Uterus (tissue), 2 donors: ENCODE results near the gene PARD3.

ENCODE experiments used
- POLR2A ChIP-seq, 2 donors: fragments of 450-650 bp; IDR thresholded peaks; one replicate each; pipeline ENCODE4 v1.6.1; 2016; ENCODE audit warnings: antibody characterized with exemption in 2 of 2, mild to moderate bottlenecking in 1 of 2, moderate library complexity in 1 of 2
- TF ChIP-seq, protein P1 (sequence below), 4 experiments: fragments of 200-600 bp in 2 of 4; fragments of 450-650 bp in 2 of 4; sonication (generic) in 2 of 4; IDR thresholded peaks; one replicate each; pipeline ENCODE4 v1.5.1; 2016 to 2019; ENCODE audit warnings: antibody characterized with exemption in 4 of 4, mild to moderate bottlenecking in 2 of 4, moderate library complexity in 1 of 4

- TF ChIP-seq, protein P1, sequence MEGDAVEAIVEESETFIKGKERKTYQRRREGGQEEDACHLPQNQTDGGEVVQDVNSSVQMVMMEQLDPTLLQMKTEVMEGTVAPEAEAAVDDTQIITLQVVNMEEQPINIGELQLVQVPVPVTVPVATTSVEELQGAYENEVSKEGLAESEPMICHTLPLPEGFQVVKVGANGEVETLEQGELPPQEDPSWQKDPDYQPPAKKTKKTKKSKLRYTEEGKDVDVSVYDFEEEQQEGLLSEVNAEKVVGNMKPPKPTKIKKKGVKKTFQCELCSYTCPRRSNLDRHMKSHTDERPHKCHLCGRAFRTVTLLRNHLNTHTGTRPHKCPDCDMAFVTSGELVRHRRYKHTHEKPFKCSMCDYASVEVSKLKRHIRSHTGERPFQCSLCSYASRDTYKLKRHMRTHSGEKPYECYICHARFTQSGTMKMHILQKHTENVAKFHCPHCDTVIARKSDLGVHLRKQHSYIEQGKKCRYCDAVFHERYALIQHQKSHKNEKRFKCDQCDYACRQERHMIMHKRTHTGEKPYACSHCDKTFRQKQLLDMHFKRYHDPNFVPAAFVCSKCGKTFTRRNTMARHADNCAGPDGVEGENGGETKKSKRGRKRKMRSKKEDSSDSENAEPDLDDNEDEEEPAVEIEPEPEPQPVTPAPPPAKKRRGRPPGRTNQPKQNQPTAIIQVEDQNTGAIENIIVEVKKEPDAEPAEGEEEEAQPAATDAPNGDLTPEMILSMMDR (IDR thresholded peaks at IDR 0.05): no peak
- no peak for TF ChIP-seq POLR2A (IDR thresholded peaks at IDR 0.05)
Measured at GRCh38 chr10:34646331-34646730, 168.8 kb downstream of the PARD3 start.
